ENCODE measurements around the gene DRAP1.

The DRAP1 gene

GRCh38 chr11:65965986-65966762 lies 46.9 kb downstream of the DRAP1 start:
- DNase-seq: no peak

GRCh38 chr11:65967329-65967934 lies 48.2 kb downstream of the DRAP1 start:
- DNase-seq: no peak

- DNase-seq: no peak
Observed at GRCh38 chr11:65968600-65969482, 49.6 kb downstream of the DRAP1 start.

Measured in DMS79 treated with DMSO at 0.1 percent for 48 hours (cell line).